Parathyroid adenoma (tissue), 2 donors: ENCODE measurements around the gene PRKCQ.

Source experiments
- H2AFZ ChIP-seq: fragments of 300-600 bp; sonication (generic); one replicate; pipeline ENCODE4 v1.7.0; 2017; ENCODE audit warnings: antibody characterized with exemption, mild to moderate bottlenecking
- H3K27ac ChIP-seq: fragments of 300-600 bp; sonication (generic); one replicate; pipeline ENCODE4 v1.7.0; 2017
- H3K27me3 ChIP-seq: fragments of 300-600 bp; sonication (generic); one replicate; pipeline ENCODE4 v1.7.0; 2017; ENCODE audit warnings: low read length; ENCODE audit not compliant: control insufficient read depth, insufficient read depth
- H3K36me3 ChIP-seq: fragments of 300-600 bp; sonication (generic); one replicate; pipeline ENCODE4 v1.7.0; 2017; ENCODE audit warnings: low read length; ENCODE audit not compliant: control insufficient read depth, insufficient read depth
- H3K4me1 ChIP-seq: fragments of 300-600 bp; sonication (generic); one replicate; pipeline ENCODE4 v1.7.0; 2017; ENCODE audit warnings: control low read depth
- H3K4me2 ChIP-seq: fragments of 300-600 bp; sonication (generic); one replicate; pipeline ENCODE4 v1.7.0; 2017; ENCODE audit warnings: low read length
- H3K4me3 ChIP-seq: fragments of 300-600 bp; sonication (generic); one replicate; pipeline ENCODE4 v1.7.0; 2017; ENCODE audit warnings: low read depth, low read length
- H3K79me2 ChIP-seq: fragments of 300-600 bp; sonication (generic); one replicate; pipeline ENCODE4 v1.7.0; 2017; ENCODE audit warnings: control low read depth
- H3K9ac ChIP-seq: fragments of 300-600 bp; sonication (generic); one replicate; pipeline ENCODE4 v1.7.0; 2017; ENCODE audit warnings: mild to moderate bottlenecking
- H3K9me3 ChIP-seq: fragments of 300-600 bp; sonication (generic); one replicate; pipeline ENCODE4 v1.7.0; 2017; ENCODE audit warnings: low read length; ENCODE audit not compliant: control insufficient read depth
- CTCF ChIP-seq: fragments of 300-600 bp; sonication (generic); IDR thresholded peaks from one replicate; pipeline ENCODE4 v1.7.0; 2017; ENCODE audit warnings: antibody characterized with exemption, mild to moderate bottlenecking
- donor health status: primary hyperparathyroidism.

The PRKCQ gene

GRCh38 chr10:6514180-6514579 is 65.9 kb downstream of the PRKCQ start:
- TF ChIP-seq CTCF: no peak
- H3K9me3 ChIP-seq: no peaks in the 10 kb centered on the region
- no peak overlapping the region for H3K27ac ChIP-seq
- no peak overlapping the region for H3K4me2 ChIP-seq
- no peaks in the 10 kb centered on the region for H3K4me1 ChIP-seq
- H2AFZ ChIP-seq: no peak overlapping the region
- H3K27me3 ChIP-seq: no peaks in the 10 kb centered on the region
- H3K79me2 ChIP-seq: no peaks in the 10 kb centered on the region
- H3K36me3 ChIP-seq: no peaks in the 10 kb centered on the region
- H3K9ac ChIP-seq: no peak overlapping the region
- no peak overlapping the region for H3K4me3 ChIP-seq

- Histone ChIP-seq H3K27me3 (no peaks in the 10 kb centered on the region), H2AFZ (no peak overlapping the region), H3K79me2 (no peaks in the 10 kb centered on the region), H3K9me3 (no peaks in the 10 kb centered on the region), H3K9ac (no peak overlapping the region), H3K4me3 (no peak overlapping the region), H3K36me3 (no peaks in the 10 kb centered on the region), H3K4me2 (no peak overlapping the region), H3K27ac (no peak overlapping the region), H3K4me1 (no peaks in the 10 kb centered on the region)
- TF ChIP-seq CTCF: no peak
These were observed 66.6 kb downstream of the PRKCQ start for GRCh38 chr10:6513476-6513875.

GRCh38 chr10:6512182-6512581 is 67.9 kb downstream of the PRKCQ start:
- H3K27me3 ChIP-seq: no peaks in the 10 kb centered on the region
- H3K4me1 ChIP-seq: no peaks in the 10 kb centered on the region
- H3K27ac ChIP-seq: no peak overlapping the region
- no peak overlapping the region for H3K4me2 ChIP-seq
- no peak overlapping the region for H2AFZ ChIP-seq
- H3K9ac ChIP-seq: no peak overlapping the region
- H3K36me3 ChIP-seq: no peaks in the 10 kb centered on the region
- no peaks in the 10 kb centered on the region for H3K9me3 ChIP-seq
- no peak overlapping the region for H3K4me3 ChIP-seq
- no peak for TF ChIP-seq CTCF
- no peaks in the 10 kb centered on the region for H3K79me2 ChIP-seq

- H3K4me2 ChIP-seq: no peak overlapping the region
- no peaks in the 10 kb centered on the region for H3K36me3 ChIP-seq
- no peaks in the 10 kb centered on the region for H3K4me1 ChIP-seq
- no peak for TF ChIP-seq CTCF
- no peak overlapping the region for H3K4me3 ChIP-seq
- no peak overlapping the region for H3K9ac ChIP-seq
- H3K9me3 ChIP-seq: no peaks in the 10 kb centered on the region
- H3K27me3 ChIP-seq: no peaks in the 10 kb centered on the region
- H2AFZ ChIP-seq: no peak overlapping the region
- no peak overlapping the region for H3K27ac ChIP-seq
- no peaks in the 10 kb centered on the region for H3K79me2 ChIP-seq
These were observed 68.7 kb downstream of the PRKCQ start for GRCh38 chr10:6511347-6511746.

- TF ChIP-seq CTCF: no peak
- no peaks in the 10 kb centered on the region for H3K36me3 ChIP-seq
- H3K4me1 ChIP-seq: no peaks in the 10 kb centered on the region
- H3K4me3 ChIP-seq: no peak overlapping the region
- no peaks in the 10 kb centered on the region for H3K9me3 ChIP-seq
- H2AFZ ChIP-seq: no peak overlapping the region
- H3K4me2 ChIP-seq: no peak overlapping the region
- H3K79me2 ChIP-seq: no peaks in the 10 kb centered on the region
- H3K27ac ChIP-seq: no peak overlapping the region
- H3K9ac ChIP-seq: no peak overlapping the region
- H3K27me3 ChIP-seq: no peaks in the 10 kb centered on the region
These were observed 72.8 kb downstream of the PRKCQ start for GRCh38 chr10:6507311-6507710.
